Measurements from ENCODE around the gene PITHD1.

GRCh38 chr1:23791516-23792047 lies 13.4 kb downstream of the PITHD1 start:
- TF ChIP-seq POLR2A (IDR thresholded peaks at IDR 0.05) (no peak), EP300 (IDR thresholded peaks at IDR 0.05) (no peak)
- TF ChIP-seq, protein P1, sequence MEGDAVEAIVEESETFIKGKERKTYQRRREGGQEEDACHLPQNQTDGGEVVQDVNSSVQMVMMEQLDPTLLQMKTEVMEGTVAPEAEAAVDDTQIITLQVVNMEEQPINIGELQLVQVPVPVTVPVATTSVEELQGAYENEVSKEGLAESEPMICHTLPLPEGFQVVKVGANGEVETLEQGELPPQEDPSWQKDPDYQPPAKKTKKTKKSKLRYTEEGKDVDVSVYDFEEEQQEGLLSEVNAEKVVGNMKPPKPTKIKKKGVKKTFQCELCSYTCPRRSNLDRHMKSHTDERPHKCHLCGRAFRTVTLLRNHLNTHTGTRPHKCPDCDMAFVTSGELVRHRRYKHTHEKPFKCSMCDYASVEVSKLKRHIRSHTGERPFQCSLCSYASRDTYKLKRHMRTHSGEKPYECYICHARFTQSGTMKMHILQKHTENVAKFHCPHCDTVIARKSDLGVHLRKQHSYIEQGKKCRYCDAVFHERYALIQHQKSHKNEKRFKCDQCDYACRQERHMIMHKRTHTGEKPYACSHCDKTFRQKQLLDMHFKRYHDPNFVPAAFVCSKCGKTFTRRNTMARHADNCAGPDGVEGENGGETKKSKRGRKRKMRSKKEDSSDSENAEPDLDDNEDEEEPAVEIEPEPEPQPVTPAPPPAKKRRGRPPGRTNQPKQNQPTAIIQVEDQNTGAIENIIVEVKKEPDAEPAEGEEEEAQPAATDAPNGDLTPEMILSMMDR (IDR thresholded peaks at IDR 0.05), result no peak
